ENCODE results near the gene MAGI2. TPM values are rescaled to one million over a fixed set of nuclear protein-coding genes. Genes with fewer than 3 reads are reported as not detected.

Gene MAGI2
- total and polyA plus RNA-seq, 2 of the 13 experiments (the other 11 are each of a cell fraction or from before 2014, with no cell fraction given), result 1.5 to 3.8 TPM

DNA sequence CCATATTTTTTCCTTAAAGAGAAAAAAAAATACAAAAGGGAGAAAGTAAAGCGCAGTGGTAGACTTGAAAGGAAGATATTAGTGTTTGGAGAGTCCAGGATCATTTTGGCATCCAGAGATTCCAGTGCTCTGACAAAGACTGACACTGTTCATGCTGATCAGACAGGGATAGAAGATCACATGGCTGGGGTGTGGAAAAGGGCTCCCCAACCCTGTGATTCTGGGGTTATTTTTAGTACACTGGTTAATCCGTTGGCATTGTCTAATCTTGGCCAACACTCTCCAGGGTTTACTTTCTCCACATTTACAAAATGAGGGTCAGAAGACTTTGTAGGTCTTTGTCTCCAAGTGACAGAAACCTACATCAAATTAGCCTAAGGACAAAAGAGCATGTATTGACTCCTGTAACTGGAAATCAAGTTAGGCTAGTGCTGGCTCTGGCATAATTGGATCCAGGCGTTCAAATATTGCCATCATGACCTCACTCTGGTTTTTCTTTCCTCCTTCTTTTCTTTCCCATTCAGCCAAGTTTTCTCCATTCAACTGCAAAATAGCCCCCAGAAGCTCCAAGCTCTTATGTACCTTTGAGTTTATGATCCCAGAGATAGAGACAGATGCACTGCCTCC, 1473.3 kb downstream of the MAGI2 start (continued):
- TF ChIP-seq, protein P1, sequence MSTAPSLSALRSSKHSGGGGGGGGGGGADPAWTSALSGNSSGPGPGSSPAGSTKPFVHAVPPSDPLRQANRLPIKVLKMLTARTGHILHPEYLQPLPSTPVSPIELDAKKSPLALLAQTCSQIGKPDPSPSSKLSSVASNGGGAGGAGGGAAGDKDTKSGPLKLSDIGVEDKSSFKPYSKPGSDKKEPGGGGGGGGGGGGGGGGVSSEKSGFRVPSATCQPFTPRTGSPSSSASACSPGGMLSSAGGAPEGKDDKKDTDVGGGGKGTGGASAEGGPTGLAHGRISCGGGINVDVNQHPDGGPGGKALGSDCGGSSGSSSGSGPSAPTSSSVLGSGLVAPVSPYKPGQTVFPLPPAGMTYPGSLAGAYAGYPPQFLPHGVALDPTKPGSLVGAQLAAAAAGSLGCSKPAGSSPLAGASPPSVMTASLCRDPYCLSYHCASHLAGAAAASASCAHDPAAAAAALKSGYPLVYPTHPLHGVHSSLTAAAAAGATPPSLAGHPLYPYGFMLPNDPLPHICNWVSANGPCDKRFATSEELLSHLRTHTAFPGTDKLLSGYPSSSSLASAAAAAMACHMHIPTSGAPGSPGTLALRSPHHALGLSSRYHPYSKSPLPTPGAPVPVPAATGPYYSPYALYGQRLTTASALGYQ (CRISPR knock-in tag; IDR thresholded peaks at IDR 0.05), result no peak
- TF ChIP-seq ZNF598 (CRISPR knock-in tag; IDR thresholded peaks at IDR 0.05; ENCODE audit: borderline replicate concordance) (no peak), SIN3A (IDR thresholded peaks at IDR 0.05; ENCODE audit: borderline replicate concordance, low read depth, low read length) (no peak)

DNA sequence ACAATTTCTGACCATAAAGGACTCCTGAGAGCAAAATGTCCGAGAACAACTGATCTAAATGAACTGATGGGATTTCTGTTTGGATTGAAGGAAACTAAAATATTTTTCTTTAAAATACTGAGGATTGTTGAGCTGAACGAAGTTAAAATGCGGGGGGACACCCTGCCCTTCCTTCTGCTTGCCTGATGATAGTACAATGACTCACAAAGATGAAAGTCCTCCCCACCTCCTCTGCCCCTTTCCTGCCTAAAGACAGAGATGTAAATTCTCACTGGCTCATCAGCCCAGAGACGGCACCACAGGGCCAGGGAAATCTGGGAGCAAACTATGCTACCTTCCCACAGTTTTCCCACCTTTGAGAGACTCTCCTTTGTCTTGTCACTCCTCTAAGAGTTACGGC, 1474.2 kb downstream of the MAGI2 start:
- BruUV-seq (replicated peaks), result no TSS peak
- no peaks in the 10 kb centered on the region for H3K79me2 ChIP-seq (ENCODE audit: insufficient read depth, low read length)
- H3K27me3 ChIP-seq (ENCODE audit: control insufficient read depth in 1 of 2, insufficient read depth in 2 of 2, low read length in 2 of 2), result peaks cover 0 to 3% of the 10 kb centered on the region in 2 experiments; a peak in 2 of 5 replicates
- DNase-seq (ENCODE audit: low spot score), result no peak
- CTCF ChIA-PET (ENCODE audit: low intra/inter-chr PET ratio, low total read pairs), result no interaction called here
- H3K4me2 ChIP-seq (ENCODE audit: low read depth, low read length), result no peak overlapping the region
- in situ Hi-C loops (cut with HindIII; ENCODE audit: extremely low pct_ligation_motif_present, low pct_unique_long_range_greater_than_20kb) (no loop called here), intact Hi-C loops (cut with micrococcal nuclease; ENCODE audit: unreplicated experiment) (no loop called here)
- H2AFZ ChIP-seq (ENCODE audit: low read length), result no peak overlapping the region
- H3K4me1 ChIP-seq (ENCODE audit: insufficient read depth, low read length), result no peaks in the 10 kb centered on the region
- H3K9me3 ChIP-seq (ENCODE audit: low read length), result no peaks in the 10 kb centered on the region
- no peak overlapping the region for H3K9ac ChIP-seq (ENCODE audit: insufficient read depth, low read depth, low read length)
- H3K27ac ChIP-seq (ENCODE audit: extremely low read length, insufficient read depth, low read length), result no peak overlapping the region
- WGBS (ENCODE audit: low lambda C conversion rate), result 31% methylated on average over 5 of the region's 5 CpGs
- H3K36me3 ChIP-seq (replicated peaks in 1 of 2; ENCODE audit: control insufficient read depth in 1 of 2, insufficient read depth in 2 of 2, low read length in 2 of 2), result no peaks in the 10 kb centered on the region
- no peak for FAIRE-seq
- no peak; the same call in 2 of the 3 replicates for ATAC-seq
- POLR2A ChIA-PET, result no interaction called here
- no peaks in the 10 kb centered on the region for H4K20me1 ChIP-seq (ENCODE audit: insufficient read depth, low read length)
- H3K4me3 ChIP-seq (replicated peaks in 1 of 3; ENCODE audit: insufficient read depth in 1 of 3, low read depth in 2 of 3, low read length in 3 of 3), result no peak overlapping the region
- no peak for TF ChIP-seq GATA4 (IDR thresholded peaks at IDR 0.05; ENCODE audit: borderline replicate concordance, low read depth)
- no peak for TF ChIP-seq ZNF569 (CRISPR knock-in tag; IDR thresholded peaks at IDR 0.05; ENCODE audit: borderline replicate concordance)
- TF ChIP-seq, protein P2, sequence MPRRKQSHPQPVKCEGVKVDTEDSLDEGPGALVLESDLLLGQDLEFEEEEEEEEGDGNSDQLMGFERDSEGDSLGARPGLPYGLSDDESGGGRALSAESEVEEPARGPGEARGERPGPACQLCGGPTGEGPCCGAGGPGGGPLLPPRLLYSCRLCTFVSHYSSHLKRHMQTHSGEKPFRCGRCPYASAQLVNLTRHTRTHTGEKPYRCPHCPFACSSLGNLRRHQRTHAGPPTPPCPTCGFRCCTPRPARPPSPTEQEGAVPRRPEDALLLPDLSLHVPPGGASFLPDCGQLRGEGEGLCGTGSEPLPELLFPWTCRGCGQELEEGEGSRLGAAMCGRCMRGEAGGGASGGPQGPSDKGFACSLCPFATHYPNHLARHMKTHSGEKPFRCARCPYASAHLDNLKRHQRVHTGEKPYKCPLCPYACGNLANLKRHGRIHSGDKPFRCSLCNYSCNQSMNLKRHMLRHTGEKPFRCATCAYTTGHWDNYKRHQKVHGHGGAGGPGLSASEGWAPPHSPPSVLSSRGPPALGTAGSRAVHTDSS (CRISPR knock-in tag; conservative IDR thresholded peaks at IDR 0.05), result no peak
- no peak for TF ChIP-seq PAF1 (CRISPR knock-in tag; IDR thresholded peaks at IDR 0.05)
- TF ChIP-seq PRMT3 (CRISPR knock-in tag; IDR thresholded peaks at IDR 0.05; ENCODE audit: borderline replicate concordance, low read depth), result no peak
- TF ChIP-seq MEIS1 (CRISPR knock-in tag; IDR thresholded peaks at IDR 0.05; ENCODE audit: borderline replicate concordance), result no peak
- no peak for TF ChIP-seq CC2D1A (CRISPR knock-in tag; IDR thresholded peaks at IDR 0.05)
- no peak for TF ChIP-seq PITX1 (CRISPR knock-in tag; IDR thresholded peaks at IDR 0.05)
- TF ChIP-seq ERF (CRISPR knock-in tag; IDR thresholded peaks at IDR 0.05), result no peak
- no peak for TF ChIP-seq NCOR1 (IDR thresholded peaks at IDR 0.05; ENCODE audit: borderline replicate concordance, low read length)
- TF ChIP-seq, protein P3, sequence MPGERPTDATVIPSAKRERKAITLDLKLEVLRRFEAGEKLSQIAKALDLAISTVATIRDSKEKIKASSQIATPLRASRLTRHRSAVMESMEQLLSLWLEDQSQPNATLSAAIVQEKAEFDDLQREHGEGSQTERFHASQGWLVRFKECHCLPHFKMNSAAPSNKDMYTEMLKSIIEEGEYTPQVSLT (CRISPR knock-in tag; IDR thresholded peaks at IDR 0.05; ENCODE audit: borderline replicate concordance, low read depth), result no peak
- no peak for TF ChIP-seq SIN3A (IDR thresholded peaks at IDR 0.05; ENCODE audit: borderline replicate concordance, low read depth, low read length)
- TF ChIP-seq ZNF510 (CRISPR knock-in tag; IDR thresholded peaks at IDR 0.05; ENCODE audit: low read depth), result no peak
- TF ChIP-seq, protein P4, sequence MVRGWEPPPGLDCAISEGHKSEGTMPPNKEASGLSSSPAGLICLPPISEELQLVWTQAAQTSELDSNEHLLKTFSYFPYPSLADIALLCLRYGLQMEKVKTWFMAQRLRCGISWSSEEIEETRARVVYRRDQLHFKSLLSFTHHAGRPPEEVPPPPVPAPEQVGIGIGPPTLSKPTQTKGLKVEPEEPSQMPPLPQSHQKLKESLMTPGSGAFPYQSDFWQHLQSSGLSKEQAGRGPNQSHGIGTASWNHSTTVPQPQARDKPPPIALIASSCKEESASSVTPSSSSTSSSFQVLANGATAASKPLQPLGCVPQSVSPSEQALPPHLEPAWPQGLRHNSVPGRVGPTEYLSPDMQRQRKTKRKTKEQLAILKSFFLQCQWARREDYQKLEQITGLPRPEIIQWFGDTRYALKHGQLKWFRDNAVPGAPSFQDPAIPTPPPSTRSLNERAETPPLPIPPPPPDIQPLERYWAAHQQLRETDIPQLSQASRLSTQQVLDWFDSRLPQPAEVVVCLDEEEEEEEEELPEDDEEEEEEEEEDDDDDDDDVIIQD (CRISPR knock-in tag; IDR thresholded peaks at IDR 0.05; ENCODE audit: low read depth), result no peak
- TF ChIP-seq DPF2 (CRISPR knock-in tag; IDR thresholded peaks at IDR 0.05; ENCODE audit: borderline replicate concordance, low read depth), result no peak
